NCI-H82 (cell line): Measurements from ENCODE around the gene SMURF2.

Experiments used
- DNase-seq: peaks from one replicate; lab custom pipeline; 2025; lab: John Stamatoyannopoulos, UW

Gene SMURF2

DNA sequence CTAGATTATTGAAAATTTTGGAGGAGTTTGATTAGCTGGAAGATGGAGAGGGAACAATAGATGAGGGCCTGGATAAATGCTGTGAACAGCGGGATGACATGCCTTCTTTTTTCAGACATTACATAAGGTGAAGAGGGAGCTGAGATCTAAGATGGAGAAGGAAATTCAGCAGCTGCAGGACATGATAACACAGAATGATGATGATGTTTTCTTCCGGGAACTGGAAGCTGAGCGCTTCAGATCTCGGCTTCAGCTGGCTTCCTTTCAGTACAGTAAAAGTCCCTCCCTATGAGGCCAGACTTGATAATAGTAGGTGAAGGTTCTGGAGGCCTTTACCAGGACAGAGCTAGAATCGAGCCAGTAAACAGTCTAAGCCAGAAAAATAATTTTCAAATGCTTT, 124.6 kb downstream of the SMURF2 start:
- no peak for DNase-seq

DNA sequence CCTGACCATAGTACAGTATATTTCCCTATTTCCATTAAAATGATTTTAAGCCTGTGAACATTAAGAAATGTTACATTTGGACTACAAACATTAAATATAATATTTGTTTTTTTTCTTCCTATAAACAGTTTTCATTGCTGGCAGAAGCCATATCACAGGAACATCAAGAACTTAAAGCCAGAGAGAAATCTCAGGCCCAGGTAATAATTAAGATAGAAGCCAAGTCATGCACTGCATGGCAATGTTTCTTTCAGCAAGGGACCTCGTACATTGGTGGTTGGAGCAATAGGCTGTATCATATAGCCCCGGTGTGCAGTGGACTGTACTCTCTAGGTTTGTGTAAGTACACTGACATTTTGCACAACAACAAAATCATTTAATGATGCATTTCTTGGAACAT, 125.2 kb downstream of the SMURF2 start:
- no peak for DNase-seq

DNA sequence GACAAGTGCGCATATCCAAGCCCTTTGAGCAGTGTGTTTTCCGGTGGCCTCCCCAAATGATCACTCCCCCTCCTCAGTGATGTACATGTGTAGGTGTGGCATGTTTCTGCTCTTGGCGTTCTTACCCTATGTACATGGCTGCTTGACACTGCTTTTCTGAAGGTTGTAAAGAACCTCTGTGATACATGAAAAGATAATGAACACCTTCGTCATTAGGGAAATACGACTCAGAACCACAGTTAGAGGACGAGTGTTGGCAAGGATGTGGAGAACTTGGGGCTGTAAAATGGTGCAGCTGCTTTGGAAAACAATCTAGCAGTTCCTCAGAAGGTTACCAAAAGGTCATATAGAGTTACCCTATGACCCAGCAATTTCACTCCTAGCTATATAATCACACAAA, 126.8 kb downstream of the SMURF2 start:
- DNase-seq: no peak

GRCh38 chr17:64534187-64534586, 127.9 kb downstream of the SMURF2 start:
- DNase-seq: no peak

DNA sequence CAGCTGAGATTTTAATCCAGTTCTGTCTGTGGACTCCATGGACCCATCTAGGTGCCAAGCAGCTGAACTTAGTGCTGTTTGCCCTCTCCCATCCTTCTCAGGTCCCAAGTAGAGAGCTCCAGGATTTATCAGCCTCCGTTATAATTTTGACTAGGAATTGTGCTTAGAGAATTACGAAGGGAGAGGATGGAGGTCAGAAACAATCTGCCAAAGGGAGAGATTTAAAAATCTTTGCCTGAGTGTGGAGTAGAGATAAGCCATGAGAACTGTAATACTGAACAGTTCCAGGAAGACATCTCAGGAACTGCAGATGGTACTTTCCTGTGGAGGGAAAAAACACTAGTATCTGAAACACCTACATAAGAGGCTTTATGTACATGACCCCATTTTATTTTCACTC, 128.3 kb downstream of the SMURF2 start:
- DNase-seq: no peak

- DNase-seq: no peak
Measured at GRCh38 chr17:64532409-64532808, 129.7 kb downstream of the SMURF2 start.

- no peak for DNase-seq
Measured at GRCh38 chr17:64531955-64532371, 130.1 kb downstream of the SMURF2 start.

- no peak for DNase-seq
Measured at GRCh38 chr17:64529221-64529620, 132.9 kb downstream of the SMURF2 start.

GRCh38 chr17:64527914-64528313, 134.2 kb downstream of the SMURF2 start:
- no peak for DNase-seq

GRCh38 chr17:64520359-64520758, 141.7 kb downstream of the SMURF2 start:
- DNase-seq: no peak

DNA sequence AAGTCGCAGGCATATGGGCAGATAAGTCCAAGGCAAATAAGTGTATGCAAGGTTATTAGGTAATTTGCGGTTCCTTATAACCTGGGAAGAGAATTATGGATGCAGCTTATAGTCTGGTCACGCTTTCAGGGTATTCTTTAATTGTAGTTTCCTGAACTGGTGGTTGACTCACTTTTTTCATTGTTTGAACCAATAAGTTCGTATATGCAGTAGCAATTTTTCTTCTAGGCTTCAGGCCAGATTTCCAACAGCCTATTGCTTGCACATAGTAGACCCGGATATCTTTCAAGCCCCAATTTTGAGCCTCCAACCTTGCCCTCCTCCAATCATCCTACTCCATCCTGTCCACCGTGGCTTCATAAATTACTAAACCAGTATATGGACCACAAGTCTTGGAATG, 142.5 kb downstream of the SMURF2 start:
- DNase-seq: no peak

GRCh38 chr17:64515829-64516228, 146.3 kb downstream of the SMURF2 start:
- DNase-seq: no peak

- DNase-seq: no peak
Measured at GRCh38 chr17:64515419-64515818, 146.7 kb downstream of the SMURF2 start.

- DNase-seq: peak; percentile 51
Measured at GRCh38 chr17:64509179-64509578, 152.9 kb downstream of the SMURF2 start.

DNA sequence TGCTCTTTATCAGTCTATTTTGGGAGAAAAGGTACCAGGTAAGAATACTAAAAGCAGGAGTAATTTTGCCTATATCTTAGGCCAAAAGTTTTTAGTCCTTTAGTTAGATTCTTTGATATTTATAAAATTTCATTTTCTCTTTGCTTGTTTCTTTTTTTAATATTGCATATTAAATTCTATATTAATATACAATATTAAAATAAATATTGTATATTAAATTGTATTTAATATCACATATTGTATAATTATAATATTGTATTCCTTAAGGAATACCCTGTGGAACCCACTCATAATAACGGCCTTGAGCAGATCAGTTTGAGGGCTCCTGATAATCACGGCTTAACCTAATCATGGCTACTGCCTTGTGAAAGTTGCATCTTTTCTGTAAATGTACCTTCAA, 153.4 kb downstream of the SMURF2 start:
- peak; percentile 45 for DNase-seq

DNA sequence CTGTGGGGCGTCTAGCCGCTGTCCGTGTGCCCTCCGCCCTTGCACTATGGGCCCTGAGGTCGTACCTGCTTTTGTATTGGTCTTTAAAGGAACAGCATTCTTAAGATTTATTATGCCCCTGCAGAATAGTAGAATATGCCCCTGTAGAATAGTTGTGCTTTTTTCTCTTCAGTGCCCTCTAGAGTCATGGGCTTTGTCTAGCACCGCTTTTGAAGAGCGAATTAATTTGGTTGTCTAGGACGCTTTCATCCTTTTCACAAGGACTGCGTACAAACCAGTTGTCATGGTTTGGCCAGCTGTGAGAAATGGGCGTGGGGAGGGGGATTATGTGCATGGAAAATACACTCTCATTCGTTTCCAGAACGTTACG, 154.7 kb downstream of the SMURF2 start:
- DNase-seq: peak; percentile 83

DNA sequence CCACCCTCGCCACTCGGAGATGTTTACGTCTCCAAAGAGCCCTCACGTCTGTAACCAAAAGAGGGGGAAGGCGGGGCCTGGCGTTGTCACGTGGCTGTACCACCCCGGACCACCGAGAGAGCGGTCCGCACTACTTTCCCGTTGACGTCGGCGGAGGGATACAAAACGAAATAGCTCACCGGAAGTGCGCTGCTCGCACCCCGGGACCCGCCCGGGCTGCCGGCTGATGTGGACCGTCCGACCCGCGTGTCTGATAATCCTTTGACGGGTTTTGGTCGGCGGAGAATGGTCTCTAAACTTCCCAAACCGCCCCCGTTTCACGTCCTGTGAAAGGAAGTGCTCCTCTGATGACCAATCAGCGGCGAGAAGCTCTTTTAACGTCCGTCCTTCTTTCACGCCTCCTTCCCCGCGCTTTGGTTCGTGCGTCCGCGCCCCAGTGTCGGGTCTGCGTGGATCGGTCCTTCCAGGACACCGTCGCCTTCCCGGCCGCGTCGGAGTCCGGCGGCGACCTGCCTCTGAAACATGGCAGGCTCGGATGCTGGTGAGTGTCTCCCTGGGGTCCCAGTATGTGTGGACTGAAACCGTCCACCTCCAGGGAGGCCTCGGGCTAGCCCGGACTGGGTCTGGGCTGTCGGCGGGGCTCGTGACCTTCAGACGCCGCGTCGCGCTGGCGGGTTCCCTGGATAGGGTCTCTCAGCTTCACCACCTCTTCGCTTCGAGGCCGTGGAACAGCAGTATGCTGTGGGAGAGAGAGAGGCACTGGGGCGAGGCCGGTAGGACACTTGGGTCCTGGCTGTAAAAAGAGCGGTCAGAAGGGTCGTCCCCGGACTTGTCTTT, 155.3 kb downstream of the SMURF2 start, which contains the start of gene CEP95:
Gene CEP95 (plus strand): TSS at position 402 of the 837 bp plus-strand sequence. CDS start 121 bp downstream, at position 523.
- DNase-seq: peak; percentile 100

DNA sequence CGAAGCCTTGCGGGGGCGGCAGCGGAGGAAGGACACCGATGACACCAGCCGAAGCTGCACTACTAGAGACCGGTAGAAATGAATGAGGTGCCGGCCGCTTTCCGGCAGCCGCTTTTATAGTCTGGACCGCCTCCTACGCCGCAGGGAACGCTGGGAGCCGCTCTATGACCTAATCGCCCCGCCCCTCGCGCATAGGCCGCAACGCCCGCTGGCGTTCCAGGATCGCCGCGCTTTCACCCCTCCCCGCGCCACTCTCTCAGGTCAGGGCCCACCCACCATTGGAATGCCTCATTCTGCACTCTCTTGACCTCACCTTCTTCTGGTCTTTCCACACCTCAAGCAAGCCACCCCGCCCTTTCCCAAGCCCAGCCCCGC, 155.9 kb downstream of the SMURF2 start, which contains the start of gene DDX5:
Gene DDX5 (minus strand): TSS at position 89 of the 375 bp plus-strand sequence. CDS start 170 bp downstream, outside the sequence.
- DNase-seq: peak; percentile 100

GRCh38 chr17:64505340-64506200, 156.5 kb downstream of the SMURF2 start:
- peak; percentile 76 for DNase-seq

DNA sequence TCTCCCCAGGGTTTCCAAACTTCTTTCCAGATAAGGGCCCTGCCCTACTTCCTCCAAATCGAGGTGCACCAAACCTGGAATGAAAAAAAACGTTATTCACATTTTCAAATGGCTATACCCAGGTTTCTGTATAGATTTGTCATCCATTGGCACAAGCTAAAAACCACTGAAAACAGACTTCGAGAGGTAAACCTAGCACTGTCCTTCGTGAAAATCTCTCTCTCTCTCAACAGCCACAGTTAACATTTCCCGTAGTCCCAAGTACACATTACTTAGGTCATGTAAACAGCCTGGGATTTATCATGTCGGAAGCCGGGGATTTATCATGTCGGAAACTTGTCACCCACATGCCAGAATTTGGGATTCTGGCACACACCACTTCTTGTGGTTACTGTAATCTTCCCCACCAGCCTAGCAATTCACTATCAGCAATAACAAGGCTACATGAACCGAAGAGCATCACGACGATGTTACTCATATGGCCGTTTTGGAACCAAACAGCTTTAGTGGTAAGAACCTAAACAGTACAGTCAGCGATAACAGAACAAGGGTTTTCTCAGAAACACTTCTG, 157.3 kb downstream of the SMURF2 start:
- peak; percentile 53 for DNase-seq

DNA sequence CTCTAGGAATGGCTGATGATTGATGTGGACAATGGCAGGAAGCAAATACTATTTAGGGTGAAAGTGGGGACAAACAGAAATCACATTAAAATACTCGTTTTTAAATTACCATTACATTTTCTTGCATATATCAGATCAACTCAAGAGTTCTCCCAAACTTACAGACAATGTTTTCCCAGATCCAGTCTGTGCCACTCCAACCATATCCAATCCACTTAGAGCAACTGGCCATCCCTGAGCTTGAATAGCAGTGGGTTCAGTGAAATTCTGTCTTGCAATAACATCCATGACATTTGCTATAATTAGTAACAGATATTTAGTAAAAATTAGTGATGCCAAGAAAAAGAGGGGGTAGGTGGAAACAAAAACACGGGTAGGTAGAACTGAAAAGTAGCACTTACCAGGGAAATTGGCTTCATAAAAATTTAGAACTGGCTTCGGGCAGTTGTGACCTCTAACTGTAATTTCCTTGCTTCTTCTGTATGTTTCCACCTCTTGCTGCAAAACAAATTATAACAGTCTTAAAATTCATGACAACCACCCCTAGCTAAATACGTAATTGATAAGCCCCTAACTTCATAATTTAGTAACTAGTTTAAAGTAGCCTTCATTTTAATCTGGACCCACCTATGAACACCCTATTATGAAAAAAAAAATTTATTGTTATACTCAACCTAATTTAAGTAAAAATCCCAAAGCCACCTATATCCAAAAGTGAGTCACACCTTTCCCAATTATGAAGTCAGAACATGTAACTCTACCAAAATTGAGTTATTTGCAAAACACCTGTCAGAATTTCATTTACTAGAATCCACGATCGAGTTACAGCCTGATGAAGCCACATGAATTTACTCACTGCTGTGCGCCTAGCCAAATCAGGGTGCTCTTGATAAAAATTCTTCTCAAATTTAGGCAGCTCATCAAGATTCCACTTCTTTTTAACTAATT, 158.0 kb downstream of the SMURF2 start:
- DNase-seq: no peak
